ENCODE results near the gene SYNPO.

DNA sequence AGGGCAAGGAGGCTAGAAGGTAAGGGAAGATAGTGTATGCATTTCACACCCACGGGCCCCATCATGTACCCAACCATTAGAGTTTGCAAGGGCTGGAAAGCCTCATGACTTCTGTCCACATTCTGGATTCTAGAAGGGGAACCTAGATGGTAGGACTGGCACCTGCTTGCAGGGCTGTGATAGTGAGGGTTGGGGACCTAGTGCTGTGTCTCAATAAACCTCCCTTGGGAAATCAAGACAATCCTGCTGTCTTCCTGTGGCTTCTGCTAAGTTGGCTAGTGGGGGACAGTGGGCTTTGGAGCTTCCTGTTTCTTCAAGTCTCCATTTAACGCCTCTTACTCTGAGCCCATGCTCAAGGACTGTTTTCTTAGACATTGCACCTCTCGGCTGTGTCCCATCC is 43.6 kb upstream of the SYNPO start:
- no peak for TF ChIP-seq EZH2phosphoT487 (IDR thresholded peaks at IDR 0.05)
- TF ChIP-seq, protein P1, sequence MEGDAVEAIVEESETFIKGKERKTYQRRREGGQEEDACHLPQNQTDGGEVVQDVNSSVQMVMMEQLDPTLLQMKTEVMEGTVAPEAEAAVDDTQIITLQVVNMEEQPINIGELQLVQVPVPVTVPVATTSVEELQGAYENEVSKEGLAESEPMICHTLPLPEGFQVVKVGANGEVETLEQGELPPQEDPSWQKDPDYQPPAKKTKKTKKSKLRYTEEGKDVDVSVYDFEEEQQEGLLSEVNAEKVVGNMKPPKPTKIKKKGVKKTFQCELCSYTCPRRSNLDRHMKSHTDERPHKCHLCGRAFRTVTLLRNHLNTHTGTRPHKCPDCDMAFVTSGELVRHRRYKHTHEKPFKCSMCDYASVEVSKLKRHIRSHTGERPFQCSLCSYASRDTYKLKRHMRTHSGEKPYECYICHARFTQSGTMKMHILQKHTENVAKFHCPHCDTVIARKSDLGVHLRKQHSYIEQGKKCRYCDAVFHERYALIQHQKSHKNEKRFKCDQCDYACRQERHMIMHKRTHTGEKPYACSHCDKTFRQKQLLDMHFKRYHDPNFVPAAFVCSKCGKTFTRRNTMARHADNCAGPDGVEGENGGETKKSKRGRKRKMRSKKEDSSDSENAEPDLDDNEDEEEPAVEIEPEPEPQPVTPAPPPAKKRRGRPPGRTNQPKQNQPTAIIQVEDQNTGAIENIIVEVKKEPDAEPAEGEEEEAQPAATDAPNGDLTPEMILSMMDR (IDR thresholded peaks at IDR 0.05): no peak

Measured in neural progenitor cell (in vitro differentiated cells).